K562 (cell line): ENCODE measurements around the gene PBXIP1. TPM values are rescaled to one million over a fixed set of nuclear protein-coding genes. Genes with fewer than 3 reads are reported as not detected.
A peak's percentile ranks its signal among the peaks of the same experiment; 100 is the strongest.

Experiments
- BACH1 ChIP-seq: fragments of 200-800 bp; sonication (Bioruptor generic); IDR thresholded peaks from 2 replicates; pipeline ENCODE4 v1.6.1; 2016; ENCODE audit warnings: missing genetic modification characterization, missing compliant biosample characterization
- BCLAF1 ChIP-seq, 2 experiments: fragments of 450-650 bp in 1 of 2; IDR thresholded peaks; 2 replicates each; pipeline ENCODE4 v1.6.1; 2011 to 2017; ENCODE audit warnings: low read depth in 2 of 2, antibody characterized with exemption in 1 of 2, borderline replicate concordance in 1 of 2, low read length in 1 of 2, mild to moderate bottlenecking in 1 of 2, mixed read lengths in 1 of 2; ENCODE audit not compliant: control insufficient read depth in 1 of 2
- CC2D1A ChIP-seq: fragments of 450-650 bp; IDR thresholded peaks from 2 replicates; pipeline ENCODE4 v1.6.1; 2017; ENCODE audit warnings: mild to moderate bottlenecking
- DPF2 ChIP-seq: fragments of 450-650 bp; IDR thresholded peaks from 2 replicates; pipeline ENCODE4 v1.6.1; 2016
- FOSL1 ChIP-seq: fragments of 200-800 bp; sonication (Bioruptor generic); conservative IDR thresholded peaks from 2 replicates; pipeline ENCODE4 v1.6.1; 2016; ENCODE audit warnings: missing genetic modification characterization, missing compliant biosample characterization
- FOXJ2 ChIP-seq: fragments of 200-800 bp; sonication (Bioruptor generic); IDR thresholded peaks from 2 replicates; pipeline ENCODE4 v1.6.1; 2016; ENCODE audit warnings: missing genetic modification characterization, missing compliant biosample characterization
- FOXK2 ChIP-seq, 2 experiments: fragments of 450-650 bp; IDR thresholded peaks in 1 of 2; conservative IDR thresholded peaks in 1 of 2; 2 replicates each; pipeline ENCODE4 v1.6.1; 2016; ENCODE audit warnings: low read depth in 2 of 2, mild to moderate bottlenecking in 1 of 2
- GABPA ChIP-seq: fragments of 200-800 bp; sonication (Bioruptor generic); conservative IDR thresholded peaks from 2 replicates; pipeline ENCODE4 v1.6.1; 2016; ENCODE audit warnings: low read depth, missing genetic modification characterization, missing compliant biosample characterization
- GATAD2B ChIP-seq: fragments of 450-650 bp; IDR thresholded peaks from 2 replicates; pipeline ENCODE4 v1.6.1; 2017; ENCODE audit warnings: mild to moderate bottlenecking, borderline replicate concordance
- KAT7 ChIP-seq: sonication (generic); formaldehyde crosslinking; IDR thresholded peaks from 2 replicates; pipeline ENCODE4 v1.8.0; 2022; ENCODE audit warnings: missing genetic modification reagents, mild to moderate bottlenecking, borderline replicate concordance
- KDM1A ChIP-seq, 2 experiments: fragments of 450-650 bp; IDR thresholded peaks; 2 replicates each; pipeline ENCODE4 v1.6.1; 2016; ENCODE audit warnings: mild to moderate bottlenecking in 2 of 2
- KDM5B ChIP-seq: fragments of 200-600 bp; sonication (generic); IDR thresholded peaks from 2 replicates; pipeline ENCODE4 v1.6.1; 2012; ENCODE audit warnings: low read depth, mild to moderate bottlenecking, moderate library complexity, low read length, control low read depth, inconsistent platforms; ENCODE audit not compliant: insufficient replicate concordance
- PCBP1 ChIP-seq: fragments of 200-400 bp; formaldehyde crosslinking; IDR thresholded peaks from 2 replicates; pipeline ENCODE4 v1.6.1; 2018; ENCODE audit warnings: mild to moderate bottlenecking, low read depth, low read length; ENCODE audit not compliant: poor library complexity, severe bottlenecking
- PHF20 ChIP-seq: fragments of 450-650 bp; IDR thresholded peaks from 2 replicates; pipeline ENCODE4 v1.6.1; 2018; ENCODE audit not compliant: partially characterized antibody
- PKNOX1 ChIP-seq: fragments of 450-650 bp; IDR thresholded peaks from 2 replicates; pipeline ENCODE4 v1.6.1; 2016
- POLR2AphosphoS2 ChIP-seq: IDR thresholded peaks from 2 replicates; pipeline ENCODE4 v1.6.1; 2012; ENCODE audit warnings: low read length, improper control_type of control experiment
- POLR3A ChIP-seq: IDR thresholded peaks from 2 replicates; pipeline ENCODE4 v1.6.1; 2011; ENCODE audit warnings: borderline replicate concordance, mild to moderate bottlenecking, moderate library complexity; ENCODE audit not compliant: insufficient read length, insufficient read depth; ENCODE audit errors: extremely low read depth
- PREB ChIP-seq: sonication (generic); formaldehyde crosslinking; IDR thresholded peaks from 2 replicates; pipeline ENCODE4 v1.8.1; 2023; ENCODE audit warnings: mild to moderate bottlenecking, missing genetic modification reagents
- SMARCE1 ChIP-seq: fragments of 450-650 bp; IDR thresholded peaks from 2 replicates; pipeline ENCODE4 v1.7.1; 2016; ENCODE audit warnings: mild to moderate bottlenecking
- TAF7 ChIP-seq: fragments of 450-650 bp; IDR thresholded peaks from 2 replicates; pipeline ENCODE4 v1.6.1; 2016; ENCODE audit warnings: missing genetic modification characterization, missing compliant biosample characterization
- ZBTB7A ChIP-seq: IDR thresholded peaks from 2 replicates; pipeline ENCODE4 v1.6.1; 2011; ENCODE audit warnings: low read depth, mild to moderate bottlenecking, low read length, moderate library complexity, borderline replicate concordance; ENCODE audit not compliant: control insufficient read depth
- ZSCAN29 ChIP-seq: fragments of 450-650 bp; IDR thresholded peaks from 2 replicates; pipeline ENCODE4 v1.6.1; 2017
- polyA plus RNA-seq, 8 experiments: library from polyadenylated mRNA; depleted of rRNA in 4 of 8; stranded (reverse) in 5 of 8; unstranded in 3 of 8; fragments of >200 nt; fragmentation: Nextera tagmentation in 2 of 8; fragmentation: Illumina TruSeq in 1 of 8; extraction: Ambion mirVana in 2 of 8; extraction: Trizol in 1 of 8; gene quantifications; 2 replicates each; pipeline versions ENCODE4 v1.2.1 to v1.2.3, GENCODE V29; 2011 to 2014; ENCODE audit warnings: inconsistent platforms in 1 of 8, missing spikeins in 1 of 8
- total RNA-seq, 7 experiments: library from RNA; depleted of rRNA in 6 of 7; stranded (reverse); fragments of >200 nt in 6 of 7; fragmentation: Illumina TruSeq in 2 of 7; extraction: Trizol in 2 of 7; gene quantifications; 2 replicates each; pipeline versions ENCODE4 v1.2.1 to v1.2.3, GENCODE V29; 2011 to 2021; ENCODE audit warnings: low replicate concordance in 1 of 7

Gene PBXIP1
- total and polyA plus RNA-seq, 9 of the 15 experiments (the other 6 are each of a cell fraction or from before 2014, with no cell fraction given) = 0.13 to 8.3 (median 5.8) TPM

- no peak for TF ChIP-seq PHF20
- 0 out of 4 replicates have a peak, but pooled peaks of 1 of the 2 experiments have one; percentile 25 for TF ChIP-seq KDM1A (IDR thresholded peaks at IDR 0.05)
- peak; percentile 54 to 60; a peak in 3 of 4 replicates for TF ChIP-seq FOXK2 (conservative IDR thresholded peaks at IDR 0.05 in 1 of 2, IDR thresholded peaks at IDR 0.05 in 1 of 2; ENCODE audit: low read depth in 2 of 2)
- TF ChIP-seq POLR2AphosphoS2 = peak; percentile 44
- peak; percentile 48; the same call in 1 of the 2 replicates for TF ChIP-seq CC2D1A
- no peak for TF ChIP-seq PREB
- TF ChIP-seq FOXJ2 (tag) = no peak
- TF ChIP-seq SMARCE1 = peak; percentile 68; the same call in 1 of the 2 replicates
- TF ChIP-seq TAF7 (tag) = 0 out of 2 replicates have a peak, but pooled peaks have one; percentile 29
- TF ChIP-seq GATAD2B = no peak
- no peak for TF ChIP-seq KAT7
- TF ChIP-seq ZSCAN29 = peak; percentile 97
- peak; percentile 27 for TF ChIP-seq KDM5B
- TF ChIP-seq DPF2 = peak; percentile 90
- no peak for TF ChIP-seq FOSL1 (tag)
- no peak for TF ChIP-seq POLR3A
- TF ChIP-seq ZBTB7A = no peak
- 0 out of 4 replicates have a peak, but pooled peaks of 1 of the 2 experiments have one; percentile 29 for TF ChIP-seq BCLAF1 (IDR thresholded peaks at IDR 0.05; ENCODE audit: borderline replicate concordance in 1 of 2, control insufficient read depth in 1 of 2, low read depth in 2 of 2, low read length in 1 of 2)
- no peak for TF ChIP-seq PCBP1
- TF ChIP-seq PKNOX1 = peak; percentile 80
- peak; percentile 10; the same call in 1 of the 2 replicates for TF ChIP-seq BACH1 (tag)
- no peak for TF ChIP-seq GABPA (tag)
Measured at GRCh38 chr1:154973344-154974101, 17.6 kb upstream of the PBXIP1 start (continued).
